ENCODE data around the gene KIF2C. TPM values are rescaled to one million over a fixed set of nuclear protein-coding genes. Genes with fewer than 3 reads are reported as not detected.

KIF2C gene
- total and polyA plus RNA-seq, 9 of the 15 experiments (the other 6 are each of a cell fraction or from before 2014, with no cell fraction given), result 84.9 to 226 (median 169) TPM

DNA sequence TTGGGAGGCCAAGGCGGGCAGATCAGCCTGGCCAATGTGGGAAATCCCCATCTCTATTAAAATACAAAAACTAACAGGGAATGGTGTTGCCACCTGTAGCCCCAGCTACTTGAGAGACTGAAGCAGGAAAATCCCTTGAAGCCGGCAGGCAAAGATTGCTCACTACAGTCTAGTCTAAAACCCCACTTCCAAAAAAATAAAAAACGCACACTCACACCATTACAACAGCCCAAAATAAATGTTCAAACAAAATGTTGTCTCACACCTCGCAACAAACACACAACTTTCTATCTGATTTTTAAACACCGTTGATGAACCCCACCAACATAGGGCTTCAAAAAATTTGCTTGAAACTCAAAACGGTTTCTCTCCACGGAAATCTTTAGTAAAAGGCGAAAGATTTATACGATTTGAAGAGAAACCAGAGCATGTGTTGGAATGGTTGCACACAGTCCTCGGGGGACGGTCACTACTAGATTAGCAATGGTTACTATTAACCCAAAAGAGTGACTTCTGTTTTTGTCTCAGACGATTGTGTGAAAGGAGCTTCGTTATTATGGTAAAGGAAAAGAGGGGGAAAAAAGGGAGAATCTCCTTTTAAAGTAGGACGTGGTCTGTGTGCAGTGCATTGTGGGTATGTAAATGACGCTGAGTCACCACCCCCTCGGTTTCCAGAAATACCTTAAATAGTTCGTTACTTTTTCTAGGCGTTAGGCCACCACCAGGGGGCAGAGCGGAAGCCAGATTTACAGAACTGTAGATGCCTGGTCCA is 8.7 kb upstream of the KIF2C start, which contains the start of gene RNU5D-1 (continued):
- TF ChIP-seq, protein P1, sequence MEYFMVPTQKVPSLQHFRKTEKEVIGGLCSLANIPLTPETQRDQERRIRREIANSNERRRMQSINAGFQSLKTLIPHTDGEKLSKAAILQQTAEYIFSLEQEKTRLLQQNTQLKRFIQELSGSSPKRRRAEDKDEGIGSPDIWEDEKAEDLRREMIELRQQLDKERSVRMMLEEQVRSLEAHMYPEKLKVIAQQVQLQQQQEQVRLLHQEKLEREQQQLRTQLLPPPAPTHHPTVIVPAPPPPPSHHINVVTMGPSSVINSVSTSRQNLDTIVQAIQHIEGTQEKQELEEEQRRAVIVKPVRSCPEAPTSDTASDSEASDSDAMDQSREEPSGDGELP (CRISPR knock-in tag; IDR thresholded peaks at IDR 0.05; ENCODE audit: borderline replicate concordance), result peak; percentile 33
- TF ChIP-seq, protein P2, sequence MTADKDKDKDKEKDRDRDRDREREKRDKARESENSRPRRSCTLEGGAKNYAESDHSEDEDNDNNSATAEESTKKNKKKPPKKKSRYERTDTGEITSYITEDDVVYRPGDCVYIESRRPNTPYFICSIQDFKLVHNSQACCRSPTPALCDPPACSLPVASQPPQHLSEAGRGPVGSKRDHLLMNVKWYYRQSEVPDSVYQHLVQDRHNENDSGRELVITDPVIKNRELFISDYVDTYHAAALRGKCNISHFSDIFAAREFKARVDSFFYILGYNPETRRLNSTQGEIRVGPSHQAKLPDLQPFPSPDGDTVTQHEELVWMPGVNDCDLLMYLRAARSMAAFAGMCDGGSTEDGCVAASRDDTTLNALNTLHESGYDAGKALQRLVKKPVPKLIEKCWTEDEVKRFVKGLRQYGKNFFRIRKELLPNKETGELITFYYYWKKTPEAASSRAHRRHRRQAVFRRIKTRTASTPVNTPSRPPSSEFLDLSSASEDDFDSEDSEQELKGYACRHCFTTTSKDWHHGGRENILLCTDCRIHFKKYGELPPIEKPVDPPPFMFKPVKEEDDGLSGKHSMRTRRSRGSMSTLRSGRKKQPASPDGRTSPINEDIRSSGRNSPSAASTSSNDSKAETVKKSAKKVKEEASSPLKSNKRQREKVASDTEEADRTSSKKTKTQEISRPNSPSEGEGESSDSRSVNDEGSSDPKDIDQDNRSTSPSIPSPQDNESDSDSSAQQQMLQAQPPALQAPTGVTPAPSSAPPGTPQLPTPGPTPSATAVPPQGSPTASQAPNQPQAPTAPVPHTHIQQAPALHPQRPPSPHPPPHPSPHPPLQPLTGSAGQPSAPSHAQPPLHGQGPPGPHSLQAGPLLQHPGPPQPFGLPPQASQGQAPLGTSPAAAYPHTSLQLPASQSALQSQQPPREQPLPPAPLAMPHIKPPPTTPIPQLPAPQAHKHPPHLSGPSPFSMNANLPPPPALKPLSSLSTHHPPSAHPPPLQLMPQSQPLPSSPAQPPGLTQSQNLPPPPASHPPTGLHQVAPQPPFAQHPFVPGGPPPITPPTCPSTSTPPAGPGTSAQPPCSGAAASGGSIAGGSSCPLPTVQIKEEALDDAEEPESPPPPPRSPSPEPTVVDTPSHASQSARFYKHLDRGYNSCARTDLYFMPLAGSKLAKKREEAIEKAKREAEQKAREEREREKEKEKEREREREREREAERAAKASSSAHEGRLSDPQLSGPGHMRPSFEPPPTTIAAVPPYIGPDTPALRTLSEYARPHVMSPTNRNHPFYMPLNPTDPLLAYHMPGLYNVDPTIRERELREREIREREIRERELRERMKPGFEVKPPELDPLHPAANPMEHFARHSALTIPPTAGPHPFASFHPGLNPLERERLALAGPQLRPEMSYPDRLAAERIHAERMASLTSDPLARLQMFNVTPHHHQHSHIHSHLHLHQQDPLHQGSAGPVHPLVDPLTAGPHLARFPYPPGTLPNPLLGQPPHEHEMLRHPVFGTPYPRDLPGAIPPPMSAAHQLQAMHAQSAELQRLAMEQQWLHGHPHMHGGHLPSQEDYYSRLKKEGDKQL (CRISPR knock-in tag; IDR thresholded peaks at IDR 0.05; ENCODE audit: borderline replicate concordance), result no peak
- TF ChIP-seq ZC3H4 (CRISPR knock-in tag; IDR thresholded peaks at IDR 0.05; ENCODE audit: borderline replicate concordance), result no peak
- no peak; the same call in none of the 2 replicates for TF ChIP-seq MYC (IDR thresholded peaks at IDR 0.05; ENCODE audit: low read depth, low read length)
- TF ChIP-seq MYC (CRISPR knock-in tag; IDR thresholded peaks at IDR 0.05; ENCODE audit: borderline replicate concordance, low read depth), result peak; percentile 88; the same call in 1 of the 2 replicates
- TF ChIP-seq ZNF445 (CRISPR knock-in tag; IDR thresholded peaks at IDR 0.05; ENCODE audit: low read depth), result peak; percentile 99
- TF ChIP-seq POLR2G (IDR thresholded peaks at IDR 0.05; ENCODE audit: low read depth, low read length), result peak; percentile 75
- peak; percentile 96 for TF ChIP-seq HNRNPL (IDR thresholded peaks at IDR 0.05; ENCODE audit: low read depth, low read length)
- TF ChIP-seq, protein P3, sequence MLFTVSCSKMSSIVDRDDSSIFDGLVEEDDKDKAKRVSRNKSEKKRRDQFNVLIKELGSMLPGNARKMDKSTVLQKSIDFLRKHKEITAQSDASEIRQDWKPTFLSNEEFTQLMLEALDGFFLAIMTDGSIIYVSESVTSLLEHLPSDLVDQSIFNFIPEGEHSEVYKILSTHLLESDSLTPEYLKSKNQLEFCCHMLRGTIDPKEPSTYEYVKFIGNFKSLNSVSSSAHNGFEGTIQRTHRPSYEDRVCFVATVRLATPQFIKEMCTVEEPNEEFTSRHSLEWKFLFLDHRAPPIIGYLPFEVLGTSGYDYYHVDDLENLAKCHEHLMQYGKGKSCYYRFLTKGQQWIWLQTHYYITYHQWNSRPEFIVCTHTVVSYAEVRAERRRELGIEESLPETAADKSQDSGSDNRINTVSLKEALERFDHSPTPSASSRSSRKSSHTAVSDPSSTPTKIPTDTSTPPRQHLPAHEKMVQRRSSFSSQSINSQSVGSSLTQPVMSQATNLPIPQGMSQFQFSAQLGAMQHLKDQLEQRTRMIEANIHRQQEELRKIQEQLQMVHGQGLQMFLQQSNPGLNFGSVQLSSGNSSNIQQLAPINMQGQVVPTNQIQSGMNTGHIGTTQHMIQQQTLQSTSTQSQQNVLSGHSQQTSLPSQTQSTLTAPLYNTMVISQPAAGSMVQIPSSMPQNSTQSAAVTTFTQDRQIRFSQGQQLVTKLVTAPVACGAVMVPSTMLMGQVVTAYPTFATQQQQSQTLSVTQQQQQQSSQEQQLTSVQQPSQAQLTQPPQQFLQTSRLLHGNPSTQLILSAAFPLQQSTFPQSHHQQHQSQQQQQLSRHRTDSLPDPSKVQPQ (CRISPR knock-in tag; IDR thresholded peaks at IDR 0.05; ENCODE audit: borderline replicate concordance), result no peak
- TF ChIP-seq, protein P4, sequence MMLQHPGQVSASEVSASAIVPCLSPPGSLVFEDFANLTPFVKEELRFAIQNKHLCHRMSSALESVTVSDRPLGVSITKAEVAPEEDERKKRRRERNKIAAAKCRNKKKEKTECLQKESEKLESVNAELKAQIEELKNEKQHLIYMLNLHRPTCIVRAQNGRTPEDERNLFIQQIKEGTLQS (IDR thresholded peaks at IDR 0.05), result peak; percentile 96
- TF ChIP-seq, protein P4 (CRISPR knock-in tag; conservative IDR thresholded peaks at IDR 0.05), result peak; percentile 87
- peak; percentile 92 for TF ChIP-seq MBD2 (IDR thresholded peaks at IDR 0.05; ENCODE audit: borderline replicate concordance, low read depth)
- peak; percentile 98 for TF ChIP-seq ZNF696 (CRISPR knock-in tag; conservative IDR thresholded peaks at IDR 0.05)
- TF ChIP-seq ZKSCAN1 (IDR thresholded peaks at IDR 0.05; ENCODE audit: low read depth, low read length), result peak; percentile 81; the same call in 1 of the 2 replicates
- no peak; the same call in 1 of the 2 replicates for TF ChIP-seq RFX5 (IDR thresholded peaks at IDR 0.05; ENCODE audit: low read depth, low read length)
- TF ChIP-seq ZNF589 (CRISPR knock-in tag; IDR thresholded peaks at IDR 0.05; ENCODE audit: low read depth), result peak; percentile 96

Measured in K562 (cell line).